Measurements from ENCODE around the gene EVPL.
"Not testable (repeated sequence)": the region's sequence is repeated elsewhere in the genome, so short reads cannot be mapped to it uniquely, and the experiment has no call there.

EVPL gene

GRCh38 chr17:76027159-76027839 lies at the start of gene EVPL:
Gene EVPL (minus strand): TSS chr17:76027306. CDS start chr17:76027198, 108 bp downstream.
- DNase-seq, result peak; percentile 15

DNA sequence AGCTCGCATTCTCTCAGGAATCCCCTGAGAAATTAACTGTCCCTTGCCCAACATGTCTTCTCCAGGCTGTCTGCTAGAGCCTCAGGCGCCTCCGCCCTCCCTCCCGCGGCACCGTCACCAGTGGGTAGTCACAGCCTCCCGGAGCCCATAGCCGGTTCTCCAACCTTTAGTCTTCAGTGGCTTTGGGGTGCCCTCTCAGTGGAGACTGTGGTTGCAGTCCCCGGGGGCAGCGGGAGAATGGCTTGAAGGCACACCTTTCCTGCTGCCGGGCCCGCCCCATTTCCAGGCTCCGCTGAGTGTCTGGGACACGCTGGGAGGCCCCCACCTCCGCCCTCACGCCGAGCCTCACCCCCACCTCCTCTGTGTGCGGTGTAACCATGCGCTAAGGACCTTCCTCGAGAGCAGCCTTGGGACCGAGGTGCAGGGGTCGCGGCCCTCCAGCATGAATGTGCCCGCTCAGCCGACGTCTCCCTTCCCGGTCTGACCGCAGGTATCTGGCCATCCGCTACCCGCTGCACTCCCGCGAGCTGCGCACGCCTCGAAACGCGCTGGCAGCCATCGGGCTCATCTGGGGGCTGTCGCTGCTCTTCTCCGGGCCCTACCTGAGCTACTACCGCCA lies 49.1 kb upstream of the EVPL start:
- DNase-seq, result no peak

GRCh38 chr17:76075364-76076145 lies 48.4 kb upstream of the EVPL start:
- DNase-seq, result peak; percentile 36

DNA sequence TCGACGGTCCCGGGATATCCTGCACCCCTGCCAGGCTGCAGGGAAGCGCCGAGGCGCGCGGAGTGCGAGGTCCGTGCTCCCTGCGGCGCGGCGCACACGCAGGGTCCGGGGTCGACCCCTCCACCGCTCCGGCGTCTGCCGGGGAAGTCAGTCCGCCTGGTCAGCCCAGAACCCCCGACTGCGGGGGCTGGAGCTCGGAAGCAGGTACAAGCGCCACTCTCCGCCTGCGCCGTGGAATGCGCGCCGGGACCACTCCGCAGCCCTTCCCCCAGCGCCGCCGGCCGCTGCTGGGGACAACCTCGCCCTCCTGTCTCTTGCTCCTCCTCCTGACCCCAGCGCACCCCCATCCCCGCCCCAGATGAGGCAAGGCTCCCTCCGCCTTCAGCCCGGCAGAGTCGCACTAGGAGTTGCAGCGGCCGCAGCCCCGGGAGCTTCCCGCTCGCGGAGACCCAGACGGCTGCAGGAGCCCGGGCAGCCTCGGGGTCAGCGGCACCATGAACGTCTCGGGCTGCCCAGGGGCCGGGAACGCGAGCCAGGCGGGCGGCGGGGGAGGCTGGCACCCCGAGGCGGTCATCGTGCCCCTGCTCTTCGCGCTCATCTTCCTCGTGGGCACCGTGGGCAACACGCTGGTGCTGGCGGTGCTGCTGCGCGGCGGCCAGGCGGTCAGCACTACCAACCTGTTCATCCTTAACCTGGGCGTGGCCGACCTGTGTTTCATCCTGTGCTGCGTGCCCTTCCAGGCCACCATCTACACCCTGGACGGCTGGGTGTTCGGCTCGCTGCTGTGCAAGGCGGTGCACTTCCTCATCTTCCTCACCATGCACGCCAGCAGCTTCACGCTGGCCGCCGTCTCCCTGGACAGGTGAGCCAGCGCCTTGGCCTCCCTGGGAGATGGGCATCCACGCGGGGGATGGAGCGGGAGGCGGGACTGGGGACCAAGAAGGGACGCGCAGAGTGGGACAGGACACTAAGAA lies 47.6 kb upstream of the EVPL start, which contains the start of gene GALR2:
TSS of gene GALR2 (plus strand) at position 392 of the 974 bp plus-strand sequence. CDS start at position 495, 103 bp downstream.
- DNase-seq, result no peak

GRCh38 chr17:76072148-76072858 lies 45.2 kb upstream of the EVPL start, which contains the start of gene SRP68:
Gene SRP68 (minus strand): TSS chr17:76072517. CDS start chr17:76072491, 26 bp downstream.
- peak; percentile 94 for DNase-seq

DNA sequence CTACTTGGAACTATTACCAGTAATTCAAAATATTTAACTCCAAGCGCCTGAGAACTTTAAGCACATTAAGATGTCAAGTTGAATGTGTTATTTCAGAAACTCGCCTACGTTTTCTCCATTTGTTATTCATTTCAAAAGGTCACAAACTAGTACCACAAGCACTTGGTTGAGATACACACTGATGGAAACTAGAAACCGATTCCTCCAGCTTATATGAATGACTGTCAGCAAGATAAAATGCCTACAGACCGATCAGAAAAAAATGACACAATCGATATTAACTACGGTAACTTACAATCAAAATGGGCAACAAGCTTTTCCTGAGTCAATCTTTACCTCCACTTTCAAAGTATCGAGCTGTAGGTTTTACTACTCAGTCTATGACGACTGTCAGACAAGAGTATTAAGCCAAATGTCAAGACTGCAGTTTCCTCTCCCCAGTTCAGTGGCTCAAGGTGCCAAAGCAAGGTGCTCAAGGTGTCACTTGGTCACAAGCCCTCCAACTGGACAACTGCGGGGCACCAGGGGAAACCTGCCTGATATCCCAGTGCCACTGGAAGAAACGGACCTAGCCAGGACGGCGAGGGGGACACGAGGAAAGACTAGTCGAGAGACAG lies 44.5 kb upstream of the EVPL start:
- DNase-seq, result no peak

DNA sequence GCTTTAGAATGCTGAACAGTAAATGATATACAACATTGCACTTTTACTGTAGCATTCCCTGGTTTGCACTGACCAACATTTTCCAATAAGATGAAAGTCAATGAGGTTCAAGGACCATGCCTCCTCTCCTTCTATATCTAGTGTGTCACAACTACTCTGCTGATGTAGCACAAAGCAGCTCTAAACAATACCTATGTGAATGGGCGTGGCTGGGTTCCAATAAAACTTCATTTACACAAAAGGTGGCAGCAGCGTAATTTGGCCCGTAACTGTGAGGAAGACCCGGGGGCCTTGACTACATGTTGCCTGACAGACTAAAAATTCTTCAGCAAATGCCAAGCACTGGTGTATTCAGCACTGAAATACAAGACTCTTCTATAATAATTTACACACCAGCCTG lies 38.7 kb upstream of the EVPL start:
- no peak for DNase-seq

DNA sequence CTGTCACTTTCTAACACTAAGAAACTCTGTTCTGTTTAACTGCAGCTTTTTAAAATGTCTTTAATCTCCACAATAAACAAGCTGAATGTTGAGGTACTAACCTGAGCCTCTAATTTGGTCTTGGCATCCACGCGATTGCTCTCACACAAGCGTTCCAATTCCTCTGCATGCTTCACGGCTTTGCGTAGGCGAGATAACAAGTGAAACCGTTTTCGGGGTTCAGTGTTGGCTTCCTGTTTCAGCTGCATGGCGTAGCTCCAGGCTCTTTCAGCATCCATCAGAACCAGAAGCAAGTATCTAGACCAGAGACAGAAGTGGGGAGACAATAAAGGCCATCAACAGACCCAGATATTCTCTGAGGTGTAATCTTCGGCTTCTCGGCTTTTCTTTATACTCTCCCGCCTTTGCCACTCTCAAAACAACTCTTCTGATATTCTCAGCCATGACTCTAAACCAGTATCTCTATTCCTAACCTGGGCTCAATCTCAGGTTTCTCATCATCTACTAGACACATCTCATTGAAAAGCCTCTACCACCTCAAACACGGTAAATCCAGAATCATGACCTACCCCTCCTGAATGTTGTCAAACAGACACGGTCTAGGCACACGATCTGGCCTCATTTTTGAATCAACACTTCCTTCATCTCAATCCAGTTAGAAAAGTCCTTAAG lies 36.9 kb upstream of the EVPL start:
- DNase-seq, result no peak

GRCh38 chr17:76058264-76058663 lies 31.2 kb upstream of the EVPL start:
- not testable (repeated sequence) for DNase-seq

DNA sequence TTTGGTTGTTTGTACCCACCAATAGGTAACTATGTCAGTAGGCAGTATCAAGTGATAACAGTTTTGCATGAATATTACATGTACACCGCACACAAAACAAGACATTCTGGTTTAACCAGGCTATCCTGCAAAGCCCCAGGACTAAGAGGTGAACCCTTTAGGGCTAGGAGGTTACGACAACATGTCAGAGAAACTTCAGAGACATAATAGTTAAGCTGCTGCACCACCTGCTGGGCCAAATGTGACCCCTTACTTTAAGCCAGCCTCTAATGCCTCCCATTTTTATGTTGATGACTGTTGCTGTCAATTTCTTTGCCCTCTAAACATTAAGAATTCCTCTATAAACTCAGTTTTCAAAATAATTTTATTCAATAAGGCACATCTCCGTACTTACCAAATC lies 29.8 kb upstream of the EVPL start:
- DNase-seq, result no peak

DNA sequence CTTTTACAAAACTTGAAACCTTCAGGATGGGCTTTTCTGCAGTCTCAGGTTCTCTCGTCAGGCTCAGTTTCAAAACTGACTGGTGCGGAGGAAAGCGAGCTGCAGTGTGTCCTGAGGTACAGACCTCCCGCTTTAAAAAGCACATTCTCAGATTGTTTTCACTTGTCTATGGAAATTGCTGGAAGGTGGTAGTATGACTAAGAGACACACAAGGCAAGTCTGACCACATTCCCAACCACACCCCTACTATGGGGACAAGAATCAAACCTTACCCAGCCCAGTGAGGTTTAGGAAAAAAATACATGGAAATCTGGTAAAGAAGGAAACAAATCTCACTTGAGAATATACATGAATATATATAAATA lies 27.0 kb upstream of the EVPL start:
- DNase-seq, result peak; percentile 14

GRCh38 chr17:76053246-76054111 lies 26.4 kb upstream of the EVPL start:
- DNase-seq, result peak; percentile 44

- DNase-seq, result no peak
Measured at GRCh38 chr17:76051561-76051960, 24.5 kb upstream of the EVPL start.

DNA sequence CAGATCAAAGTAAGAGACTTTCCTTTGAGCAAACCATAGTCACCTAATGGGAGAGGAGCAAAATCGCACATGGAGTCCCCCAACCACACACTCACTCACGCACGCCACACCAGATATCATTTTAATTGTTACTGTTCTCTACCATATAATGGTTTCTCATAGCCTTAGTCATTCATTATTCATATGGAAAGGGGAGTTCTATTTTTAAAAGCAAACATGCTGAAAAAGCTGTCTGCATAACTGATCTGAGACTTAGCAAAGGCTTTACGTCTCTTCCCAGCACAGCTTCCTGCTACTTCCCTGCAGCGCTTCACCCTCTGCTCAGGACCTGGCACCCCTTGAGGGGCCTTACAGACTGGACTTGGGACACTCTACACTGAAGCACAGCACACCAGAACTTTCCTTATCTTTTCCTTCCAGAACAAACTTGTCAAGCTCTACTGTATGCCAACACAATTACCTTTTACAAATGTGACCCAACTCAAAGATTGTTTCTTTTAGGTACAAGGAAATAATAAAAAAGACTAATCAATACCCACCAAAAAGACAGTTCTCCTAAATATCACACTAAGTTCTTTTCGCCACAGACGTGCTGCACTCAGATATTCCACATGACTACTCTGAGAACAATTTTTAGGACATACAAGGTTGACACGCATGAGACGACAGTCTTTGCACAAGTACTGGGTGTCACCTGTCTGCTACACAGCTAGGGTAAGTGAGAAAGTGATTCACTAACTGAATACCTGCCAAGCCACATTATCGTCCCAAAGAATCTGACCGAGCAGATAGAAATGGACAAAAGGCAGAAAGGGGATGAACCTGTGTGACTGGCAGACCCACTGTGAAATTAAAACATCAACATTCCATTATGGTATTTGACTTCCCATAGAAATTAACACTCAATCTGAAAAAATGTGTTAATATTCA lies 23.7 kb upstream of the EVPL start:
- no peak for DNase-seq

DNA sequence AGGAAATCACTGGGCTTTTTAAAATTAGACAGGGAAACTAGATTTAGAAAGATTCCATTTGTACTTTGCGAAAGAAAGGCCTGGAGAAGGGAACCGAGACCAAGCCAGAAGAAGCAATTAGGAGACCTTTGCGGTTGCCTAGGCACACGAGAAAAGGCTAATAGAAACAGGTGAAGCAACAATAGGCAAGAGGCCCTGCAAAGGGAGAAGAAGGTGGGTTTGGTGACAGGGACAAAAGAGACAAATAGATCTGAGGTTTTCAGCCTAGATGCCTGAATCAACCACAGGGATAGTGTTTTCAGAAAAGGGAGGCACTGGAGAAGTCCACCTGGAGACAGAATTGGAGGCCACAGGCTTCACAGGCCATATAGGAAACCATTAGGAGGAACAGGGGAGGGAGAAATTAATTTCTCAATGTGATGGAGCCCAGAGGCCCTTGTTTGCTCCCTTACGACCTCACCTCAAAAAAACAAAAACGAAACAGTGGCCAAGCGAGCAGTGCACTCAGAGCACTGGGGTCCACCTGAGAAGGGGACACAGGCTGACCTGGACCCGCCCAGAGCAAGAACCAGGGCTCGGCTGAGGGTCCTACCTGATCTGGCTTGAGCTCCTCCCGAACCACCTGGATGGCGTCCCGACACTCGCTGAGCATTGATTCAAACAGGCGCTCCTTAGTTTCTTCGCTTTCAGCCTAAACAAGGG lies 22.9 kb upstream of the EVPL start:
- DNase-seq, result peak; percentile 16

GRCh38 chr17:76049239-76049638 lies 22.1 kb upstream of the EVPL start:
- DNase-seq, result no peak

DNA sequence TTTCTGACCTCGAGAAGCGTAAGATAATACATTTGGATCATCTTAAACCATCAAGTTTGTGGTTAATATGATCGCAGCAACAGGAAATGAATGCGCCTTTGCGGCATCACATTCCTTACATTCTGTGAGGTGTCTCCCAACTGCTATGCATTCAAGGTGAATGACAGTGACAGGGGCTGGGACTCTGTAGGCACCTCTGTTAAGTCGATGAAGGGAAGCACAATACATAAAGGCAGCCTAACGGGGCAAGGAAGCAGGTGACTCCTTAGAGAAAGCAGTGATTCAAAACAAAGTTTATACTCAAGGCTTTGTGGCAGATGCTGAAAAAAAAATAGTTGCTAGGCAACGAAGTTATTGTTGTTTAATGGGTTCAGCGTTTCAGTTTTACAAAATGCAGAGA lies 21.6 kb upstream of the EVPL start:
- DNase-seq, result no peak

- DNase-seq, result no peak
Measured at GRCh38 chr17:76048025-76048605, 21.0 kb upstream of the EVPL start.

Measured in suppressor macrophage treated with lipopolysaccharide for 4 hours (primary cell).